HG03095 (cell line): ENCODE data around the gene ARHGAP12.
A peak's percentile ranks its signal among the peaks of the same experiment; 100 is the strongest.

Source experiments
- ATAC-seq: cut with Tn5 transposase; IDR thresholded peaks from one replicate; pipeline ENCODE4 v1.9.1; 2021; ENCODE audit warnings: moderate library complexity; ENCODE audit not compliant: unreplicated experiment

ARHGAP12 gene

GRCh38 chr10:31883397-31883796 is 45.2 kb downstream of the ARHGAP12 start:
- no peak for ATAC-seq

GRCh38 chr10:31878486-31878885 is 50.1 kb downstream of the ARHGAP12 start:
- ATAC-seq: no peak

- ATAC-seq: no peak
These were observed 51.8 kb downstream of the ARHGAP12 start for GRCh38 chr10:31876652-31877352.

DNA sequence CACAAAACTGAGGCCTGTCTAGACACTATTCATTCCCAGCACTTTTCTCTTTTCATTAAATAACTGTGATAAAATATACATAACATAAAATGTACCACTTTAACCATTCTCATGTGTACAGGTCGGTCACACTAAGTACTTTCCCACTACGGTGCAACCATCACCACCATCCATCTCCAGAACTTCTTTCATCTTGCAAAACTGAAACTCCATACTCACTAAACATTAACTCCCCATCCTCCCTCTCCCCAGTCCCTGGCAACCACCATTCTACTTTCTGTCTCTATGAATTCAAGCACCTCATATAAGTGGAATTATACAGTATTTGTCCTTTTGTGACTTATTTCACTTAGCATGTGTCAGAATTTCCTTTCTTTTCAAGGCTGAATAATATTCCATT is 53.0 kb downstream of the ARHGAP12 start:
- ATAC-seq: peak; percentile 46

DNA sequence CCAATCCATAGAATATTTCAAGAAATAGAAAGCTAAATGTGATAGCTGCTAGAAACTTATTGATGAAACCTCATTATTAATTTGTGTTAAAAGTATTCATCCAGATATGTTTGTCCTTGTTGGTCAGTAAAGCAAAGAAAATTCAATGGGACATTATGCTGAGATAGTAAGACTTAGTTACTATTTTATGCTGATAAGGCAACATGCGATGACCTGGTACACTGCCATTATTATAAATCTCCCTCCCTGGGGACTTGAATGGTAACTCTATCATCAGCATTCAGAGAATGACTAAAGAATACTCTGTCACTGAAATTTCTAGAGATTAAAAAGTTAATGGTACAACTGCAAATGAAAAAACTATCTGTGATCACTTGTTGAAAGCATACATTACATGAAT is 54.9 kb downstream of the ARHGAP12 start:
- ATAC-seq: no peak

- no peak for ATAC-seq
These were observed 57.2 kb downstream of the ARHGAP12 start for GRCh38 chr10:31871266-31872065.

DNA sequence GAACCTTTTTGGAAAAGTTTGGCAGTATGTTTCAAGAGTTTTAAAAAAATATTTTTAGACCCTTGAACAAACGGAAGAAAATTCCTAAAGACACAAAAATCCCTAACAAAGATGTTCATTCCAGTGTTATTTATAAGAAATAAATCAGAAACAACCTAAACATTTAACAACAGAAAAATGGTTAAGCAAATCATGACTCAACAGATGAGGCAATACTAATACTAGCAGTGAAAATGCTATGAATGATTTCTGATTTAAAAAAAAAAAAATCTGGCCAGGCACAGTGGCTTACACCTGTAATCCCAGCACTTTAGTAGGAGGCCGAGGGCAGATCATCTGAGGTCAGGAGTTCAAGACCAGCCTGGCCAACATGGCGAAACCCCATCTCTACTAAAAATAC is 61.0 kb downstream of the ARHGAP12 start:
- no peak for ATAC-seq

DNA sequence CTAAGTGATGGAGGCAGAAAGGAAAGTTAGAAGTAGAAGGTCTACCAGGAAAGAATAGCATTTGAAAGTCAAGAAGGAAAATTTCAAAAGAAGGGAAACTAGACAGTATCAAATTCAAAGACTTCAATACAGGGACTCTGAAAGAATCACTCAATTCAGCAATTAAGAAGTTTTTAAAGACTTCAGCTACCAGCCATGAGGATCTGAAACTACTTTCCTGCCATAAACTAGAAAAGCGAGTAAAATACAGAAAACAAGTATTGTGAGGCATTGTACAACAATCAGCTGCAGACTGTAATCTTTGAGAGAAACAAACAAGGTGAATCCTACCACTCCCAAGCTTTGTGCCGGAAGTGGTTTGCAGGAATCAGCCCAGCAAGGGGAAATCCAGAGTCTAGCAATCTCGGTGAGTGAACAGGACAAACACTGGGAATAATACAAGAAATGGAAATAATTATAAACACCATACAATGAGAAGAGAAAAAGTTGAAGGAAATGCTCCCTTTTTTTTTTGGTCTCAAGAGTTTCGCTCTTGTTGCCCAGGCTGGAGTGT is 62.4 kb downstream of the ARHGAP12 start:
- no peak for ATAC-seq

- ATAC-seq: no peak
These were observed 63.7 kb downstream of the ARHGAP12 start for GRCh38 chr10:31864834-31865518.

- no peak for ATAC-seq
These were observed 73.6 kb downstream of the ARHGAP12 start for GRCh38 chr10:31855033-31855432.

DNA sequence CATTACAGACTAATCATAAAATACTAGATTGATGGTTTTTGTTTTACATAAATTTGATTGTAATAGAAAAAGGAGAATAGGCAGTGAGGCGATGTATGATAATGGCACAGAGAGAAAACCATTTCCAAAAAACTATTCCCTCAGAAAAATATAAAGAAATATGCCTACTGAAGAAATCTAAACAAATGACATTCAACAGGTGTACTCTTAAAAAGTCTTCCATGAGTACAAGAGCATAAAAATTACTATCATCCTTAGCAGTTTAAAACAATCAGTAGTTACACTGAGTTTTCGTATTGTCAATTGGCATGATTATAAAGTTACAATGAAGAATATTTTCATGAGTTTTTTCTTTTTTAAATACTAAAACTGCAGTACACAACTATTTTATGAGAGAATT is 75.0 kb downstream of the ARHGAP12 start:
- ATAC-seq: no peak

DNA sequence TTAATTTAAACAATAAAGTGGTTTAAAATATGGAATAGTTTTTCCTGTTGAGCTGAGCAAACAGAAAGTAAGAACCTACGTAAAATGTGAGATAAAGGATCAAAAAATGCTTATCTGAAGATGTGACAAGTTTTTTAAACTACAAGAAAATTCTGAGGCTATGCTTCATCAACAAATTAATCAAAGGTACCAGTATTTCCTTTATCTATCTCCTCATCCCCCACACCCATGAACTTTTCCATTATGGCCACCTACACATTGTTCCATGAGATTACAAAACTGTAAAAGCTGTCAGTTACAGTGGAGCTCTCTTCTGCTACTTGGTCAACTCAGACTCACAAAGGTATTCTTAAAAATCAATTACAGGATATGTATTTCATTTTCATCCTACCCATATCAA is 77.4 kb downstream of the ARHGAP12 start:
- ATAC-seq: no peak

- no peak for ATAC-seq
These were observed 81.1 kb downstream of the ARHGAP12 start for GRCh38 chr10:31847515-31847914.

DNA sequence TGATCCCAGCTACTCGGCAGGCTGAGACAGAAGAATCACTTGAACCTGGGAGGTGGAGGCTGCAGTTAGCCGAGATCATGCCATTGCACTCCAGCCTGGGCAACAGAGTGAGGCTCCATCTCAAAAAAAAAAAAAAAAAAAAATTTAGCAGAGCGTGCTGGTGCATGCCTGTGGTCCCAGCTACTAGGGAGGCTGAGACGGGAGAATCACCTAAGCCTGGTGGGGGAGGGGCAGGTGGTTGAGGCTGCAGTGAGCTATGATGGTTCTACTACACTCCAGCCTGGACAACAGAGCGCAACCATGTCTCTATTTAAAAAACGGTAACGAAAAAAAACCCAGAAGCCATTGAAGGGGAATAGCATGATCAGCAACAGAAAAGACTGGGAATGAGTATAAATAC is 89.9 kb downstream of the ARHGAP12 start:
- ATAC-seq: no peak

GRCh38 chr10:31838065-31838464 is 90.6 kb downstream of the ARHGAP12 start:
- no peak for ATAC-seq

DNA sequence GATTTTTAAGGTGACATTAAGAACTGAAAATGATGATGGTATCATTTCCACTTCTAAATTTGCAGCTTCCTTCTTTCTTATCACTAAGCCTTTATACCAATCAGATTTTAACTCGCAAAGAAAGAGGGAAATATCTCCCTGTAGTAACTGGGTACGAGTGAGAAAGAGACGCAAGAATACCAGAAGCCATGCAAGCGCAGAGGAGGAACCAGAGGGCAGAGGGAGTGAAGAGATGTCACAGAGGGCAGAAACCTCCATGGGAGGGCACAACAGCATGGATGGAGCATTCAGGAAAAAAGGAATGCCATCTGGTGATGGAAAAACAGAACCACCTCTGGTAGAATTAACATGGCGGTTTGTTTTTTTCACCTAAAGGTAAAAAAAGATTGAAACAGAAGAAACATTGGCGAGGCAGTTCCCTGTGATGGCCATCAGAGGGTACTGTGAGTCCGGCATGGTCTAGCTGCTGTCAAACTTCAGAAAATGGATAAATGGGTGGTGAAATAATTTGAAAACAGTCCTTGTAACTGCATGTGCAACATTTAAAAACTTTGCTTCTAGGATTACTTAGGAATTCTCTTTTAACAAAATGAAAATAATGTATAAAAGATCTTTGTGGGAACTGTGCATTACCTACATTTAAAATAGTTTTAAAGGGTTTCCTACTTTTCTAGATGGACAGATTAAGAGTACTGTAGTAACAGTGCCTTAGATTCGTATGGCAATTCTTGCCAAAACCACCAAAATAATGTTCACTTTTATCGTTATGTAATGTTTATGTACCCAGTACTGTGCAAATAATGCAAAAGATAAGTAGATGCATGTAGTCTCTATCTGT is 91.8 kb downstream of the ARHGAP12 start:
- ATAC-seq: peak; percentile 56

DNA sequence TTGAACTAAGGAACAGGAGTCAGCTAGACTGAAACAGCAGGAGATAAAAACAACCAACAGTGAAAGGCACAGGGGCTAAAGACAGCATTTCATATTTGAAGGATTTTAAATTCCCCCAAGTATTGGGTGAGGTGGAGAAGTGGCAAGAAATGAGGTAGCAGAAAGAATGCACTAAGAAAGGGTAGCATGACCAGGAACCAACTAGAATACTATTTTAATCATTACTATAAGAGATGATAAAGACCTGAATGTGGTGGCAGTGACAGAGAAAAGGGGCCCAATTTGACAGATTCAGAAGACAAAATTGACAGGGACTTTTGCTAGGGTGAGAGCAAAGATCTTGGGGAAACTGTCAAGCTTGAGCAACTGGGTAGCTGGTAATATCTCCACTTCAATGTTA is 94.9 kb downstream of the ARHGAP12 start:
- no peak for ATAC-seq

DNA sequence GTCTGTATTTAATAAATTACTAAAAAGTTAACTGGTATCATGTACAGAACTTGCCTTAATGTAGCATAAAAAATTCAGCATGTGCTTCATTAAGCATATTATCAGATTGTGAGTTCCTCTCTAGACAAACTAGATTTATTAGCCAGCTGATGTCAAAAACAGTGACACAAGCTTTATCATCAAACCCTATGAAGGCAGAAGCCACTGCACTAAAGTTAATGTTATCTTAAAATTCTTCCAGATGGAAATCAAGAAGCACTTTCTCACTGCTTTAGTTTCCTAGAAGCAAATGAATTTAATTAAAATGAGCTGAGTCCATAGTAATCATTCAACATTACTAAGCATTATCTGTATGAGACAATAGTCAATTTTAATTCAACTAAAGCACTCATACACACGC is 96.4 kb downstream of the ARHGAP12 start:
- ATAC-seq: no peak

- no peak for ATAC-seq
These were observed 97.7 kb downstream of the ARHGAP12 start for GRCh38 chr10:31830887-31831286.

DNA sequence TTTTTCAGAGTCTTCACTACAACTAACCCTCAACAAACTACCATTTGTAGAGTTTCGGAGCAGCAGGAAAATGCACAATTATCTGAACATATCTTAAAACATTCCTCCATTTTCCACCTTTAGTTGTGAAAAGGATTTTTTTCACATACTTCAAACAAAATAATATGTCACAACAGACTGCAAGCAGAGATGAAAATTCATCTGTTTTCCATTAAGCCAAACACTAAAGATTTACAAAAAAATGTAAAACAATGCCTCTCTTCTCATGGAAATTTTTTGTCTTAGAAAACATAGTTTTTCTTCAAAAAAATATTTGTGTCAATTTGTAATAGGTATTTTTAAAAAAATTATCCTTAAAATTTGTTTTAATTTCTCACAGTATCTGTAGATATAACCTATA is 98.9 kb downstream of the ARHGAP12 start:
- ATAC-seq: no peak

DNA sequence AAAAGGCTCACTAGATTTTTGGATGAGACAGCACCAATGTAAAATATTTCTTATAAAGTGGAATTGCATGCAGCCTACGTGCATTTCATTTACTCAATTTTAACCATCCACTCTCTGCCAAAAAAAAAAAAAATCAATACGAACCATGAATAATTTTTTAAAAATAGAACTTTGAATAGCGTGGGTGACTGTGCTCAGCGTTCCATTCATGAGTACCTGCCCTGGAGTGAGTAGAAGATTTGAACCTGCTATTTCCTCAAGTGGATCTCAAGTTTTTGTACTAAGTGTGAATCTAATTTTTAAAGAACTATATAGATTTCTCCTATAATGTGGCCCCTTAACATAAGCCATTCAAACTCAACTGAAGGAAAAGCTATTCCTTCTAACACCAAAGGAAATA is 105.3 kb downstream of the ARHGAP12 start:
- no peak for ATAC-seq
